Neural cell (in vitro differentiated cells): ENCODE results near the gene CLBA1. TPM values are rescaled to one million over a fixed set of nuclear protein-coding genes. Genes with fewer than 3 reads are reported as not detected.

Experiments
- H2AFZ ChIP-seq: fragments of 200-600, 300-800 bp; sonication (generic), shearing (Covaris generic); 2 replicates; pipeline ENCODE4 v1.6.0; 2014; ENCODE audit warnings: low read depth, mild to moderate bottlenecking, antibody characterized with exemption, low read length, moderate library complexity
- H3F3A ChIP-seq: fragments of 200-600 bp; shearing (Covaris generic); 2 replicates; pipeline ENCODE4 v1.6.1; 2016; ENCODE audit warnings: mild to moderate bottlenecking, moderate library complexity, mixed read lengths, antibody characterized with exemption, low read length; ENCODE audit not compliant: insufficient read depth, poor library complexity, severe bottlenecking
- H3K27ac ChIP-seq: fragments of 200-600, 300-800 bp; sonication (generic), shearing (Covaris generic); 2 replicates; pipeline ENCODE4 v1.5.1; 2014; ENCODE audit warnings: mild to moderate bottlenecking, low read length, moderate library complexity
- H3K27me3 ChIP-seq: fragments of 300-800, 200-600 bp; sonication (generic), shearing (Covaris generic); 2 replicates; pipeline ENCODE4 v1.6.0; 2014; ENCODE audit warnings: mild to moderate bottlenecking, low read depth, low read length, moderate library complexity; ENCODE audit not compliant: insufficient read depth
- H3K36me3 ChIP-seq: fragments of 300-800, 200-600 bp; sonication (generic), shearing (Covaris generic); 2 replicates; pipeline ENCODE4 v1.5.1; 2014; ENCODE audit warnings: mild to moderate bottlenecking, antibody characterized with exemption, low read length, moderate library complexity; ENCODE audit not compliant: insufficient read depth
- H3K4me2 ChIP-seq: fragments of 300-800, 200-600 bp; sonication (generic), shearing (Covaris generic); 2 replicates; pipeline ENCODE4 v1.6.0; 2014; ENCODE audit warnings: mild to moderate bottlenecking, low read length
- H3K4me3 ChIP-seq: fragments of 300-800, 200-600 bp; sonication (generic), shearing (Covaris generic); 2 replicates; pipeline ENCODE4 v1.5.1; 2014; ENCODE audit warnings: mild to moderate bottlenecking, low read length, moderate library complexity
- H3K79me2 ChIP-seq: fragments of 200-600 bp; shearing (Covaris generic); replicated peaks from 2 replicates; pipeline ENCODE4 v1.6.0; 2014; ENCODE audit warnings: mild to moderate bottlenecking, low read length, moderate library complexity; ENCODE audit not compliant: insufficient read depth
- H3K9ac ChIP-seq: fragments of 300-800, 200-600 bp; sonication (generic), shearing (Covaris generic); 2 replicates; pipeline ENCODE4 v1.6.1; 2016; ENCODE audit warnings: mild to moderate bottlenecking, low read length, mixed read lengths
- H3K9me2 ChIP-seq: fragments of 200-600 bp; shearing (Covaris generic); 2 replicates; pipeline ENCODE4 v1.6.1; 2016; ENCODE audit warnings: mild to moderate bottlenecking, low read length, mixed read lengths; ENCODE audit not compliant: insufficient read depth
- H3K9me3 ChIP-seq: fragments of 200-600, 300-800 bp; sonication (generic), shearing (Covaris generic); 2 replicates; pipeline ENCODE4 v1.6.1; 2016; ENCODE audit warnings: mild to moderate bottlenecking, mixed run types, low read length, moderate library complexity, mixed read lengths
- H4K20me1 ChIP-seq: fragments of 200-600 bp; shearing (Covaris generic); 2 replicates; pipeline ENCODE4 v1.6.1; 2016; ENCODE audit warnings: mild to moderate bottlenecking, mixed run types; ENCODE audit not compliant: insufficient read depth
- CTCF ChIP-seq: fragments of 450-650 bp; IDR thresholded peaks from 2 replicates; pipeline ENCODE4 v1.5.1; 2014; ENCODE audit warnings: antibody characterized with exemption, mild to moderate bottlenecking, moderate library complexity; ENCODE audit not compliant: poor library complexity, severe bottlenecking
- EP300 ChIP-seq: fragments of 450-650 bp; conservative IDR thresholded peaks from 2 replicates; pipeline ENCODE4 v1.6.1; 2014; ENCODE audit warnings: antibody characterized with exemption, mild to moderate bottlenecking, moderate library complexity; ENCODE audit not compliant: poor library complexity, severe bottlenecking
- EZH2 ChIP-seq: fragments of 200-600, 300-800 bp; shearing (Covaris generic), sonication (generic); IDR thresholded peaks from 2 replicates; pipeline ENCODE4 v1.6.1; 2014; ENCODE audit warnings: antibody characterized with exemption, low read length, borderline replicate concordance, mild to moderate bottlenecking; ENCODE audit not compliant: insufficient read depth, poor library complexity, severe bottlenecking
- MXI1 ChIP-seq: fragments of 450-650 bp; conservative IDR thresholded peaks from 2 replicates; pipeline ENCODE4 v1.6.1; 2014; ENCODE audit warnings: antibody characterized with exemption, mild to moderate bottlenecking; ENCODE audit not compliant: poor library complexity, severe bottlenecking
- POLR2AphosphoS5 ChIP-seq: IDR thresholded peaks from 2 replicates; pipeline ENCODE4 v1.6.1; 2012
- RAD21 ChIP-seq: fragments of 450-650 bp; conservative IDR thresholded peaks from 2 replicates; pipeline ENCODE4 v1.6.1; 2014; ENCODE audit warnings: antibody characterized with exemption, mild to moderate bottlenecking, moderate library complexity
- REST ChIP-seq: IDR thresholded peaks from 2 replicates; pipeline ENCODE4 v1.6.1; 2012; ENCODE audit warnings: borderline replicate concordance
- SMC3 ChIP-seq: fragments of 450-650 bp; conservative IDR thresholded peaks from 2 replicates; pipeline ENCODE4 v1.6.1; 2014; ENCODE audit warnings: antibody characterized with exemption, mild to moderate bottlenecking, moderate library complexity; ENCODE audit not compliant: poor library complexity
- TAF1 ChIP-seq: IDR thresholded peaks from 2 replicates; pipeline ENCODE4 v1.6.1; 2012; ENCODE audit warnings: low read depth
- polyA plus RNA-seq: library from polyadenylated mRNA; depleted of rRNA; stranded (reverse); fragments of >200 nt; gene quantifications from 2 replicates; pipeline ENCODE4 v1.2.3, GENCODE V29; 2014

Gene CLBA1
- polyA plus RNA-seq, 1 donor from 2014 or later, result 27.8 TPM

- Histone ChIP-seq H3K9ac (no peak overlapping the region), H4K20me1 (no peaks in the 10 kb centered on the region), H3K27ac (no peak overlapping the region), H3K36me3 (no peaks in the 10 kb centered on the region), H3K27me3 (peaks cover 30% of the 10 kb centered on the region), H3K4me2 (no peak overlapping the region), H3K4me3 (no peak overlapping the region), H3F3A (no peaks in the 10 kb centered on the region), H3K9me3 (no peaks in the 10 kb centered on the region), H3K79me2 (no peaks in the 10 kb centered on the region), H3K9me2 (no peaks in the 10 kb centered on the region), H2AFZ (no peak overlapping the region)
- TF ChIP-seq MXI1 (no peak), POLR2AphosphoS5 (no peak), TAF1 (no peak), EP300 (no peak), SMC3 (no peak), RAD21 (no peak), REST (no peak), CTCF (no peak), EZH2 (no peak)
These were observed 49.0 kb upstream of the CLBA1 start for GRCh38 chr14:104936361-104937155.

DNA sequence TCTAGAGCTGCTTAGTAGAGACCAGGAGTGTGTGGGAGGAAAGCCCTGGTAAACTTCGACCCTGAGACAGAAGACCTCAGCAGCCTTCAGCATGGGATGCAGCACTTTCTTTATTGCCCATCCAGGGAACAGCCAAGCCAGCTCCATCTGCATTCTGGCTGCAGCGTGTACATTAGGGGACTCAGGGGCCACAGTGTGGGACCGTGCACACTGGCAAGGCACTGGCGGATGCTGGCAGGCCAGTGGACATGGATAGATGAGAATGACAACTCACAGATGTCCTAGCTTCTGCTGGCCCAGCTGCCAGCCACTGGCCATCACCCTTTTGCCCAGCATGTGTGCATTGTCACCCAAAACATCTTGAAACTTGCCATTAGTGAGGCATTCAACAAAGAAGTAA is 48.4 kb upstream of the CLBA1 start:
- H3K9me3 ChIP-seq, result no peaks in the 10 kb centered on the region
- no peaks in the 10 kb centered on the region for H3K36me3 ChIP-seq
- TF ChIP-seq EP300, result no peak
- H2AFZ ChIP-seq, result no peak overlapping the region
- no peak overlapping the region for H3K27ac ChIP-seq
- no peak overlapping the region for H3K4me2 ChIP-seq
- H3K4me3 ChIP-seq, result no peak overlapping the region
- peaks cover 24% of the 10 kb centered on the region for H3K27me3 ChIP-seq
- H3F3A ChIP-seq, result no peaks in the 10 kb centered on the region
- H4K20me1 ChIP-seq, result no peaks in the 10 kb centered on the region
- no peaks in the 10 kb centered on the region for H3K79me2 ChIP-seq
- no peaks in the 10 kb centered on the region for H3K9me2 ChIP-seq
- no peak overlapping the region for H3K9ac ChIP-seq
